Heart right ventricle (tissue), 16 donors: ENCODE results near the gene ELFN2. TPM values are rescaled to one million over a fixed set of nuclear protein-coding genes. Genes with fewer than 3 reads are reported as not detected.
"Not testable (repeated sequence)": the region's sequence is repeated elsewhere in the genome, so short reads cannot be mapped to it uniquely, and the experiment has no call there.

ENCODE experiments used
- ATAC-seq, 8 donors: fragments of 200-7000 bp; cut with Tn5 transposase; one replicate each; pipeline ENCODE4 v1.9.1; 2020; ENCODE audit warnings: mild to moderate bottlenecking in 8 of 8, moderate library complexity in 8 of 8, moderate number of reproducible peaks in 1 of 8
- DNase-seq, 2 donors: peaks; one replicate each; pipeline ENCODE4 v3.0.0-alpha.2; 2020
- H3K27ac ChIP-seq, 10 donors: fragments of 200-600 bp; sonication (generic) in 2 of 10; one replicate each; pipeline versions ENCODE4 v1.5.0 to v1.8.0; 2020 to 2022; ENCODE audit warnings: mild to moderate bottlenecking in 3 of 10
- H3K27me3 ChIP-seq, 7 donors: fragments of 200-600 bp; one replicate each; pipeline ENCODE4 v1.8.0; 2021 to 2022; ENCODE audit warnings: mild to moderate bottlenecking in 2 of 7
- H3K36me3 ChIP-seq, 9 donors: fragments of 200-600 bp; sonication (generic) in 1 of 9; one replicate each; pipeline versions ENCODE4 v1.5.0 to v1.8.0; 2020 to 2022; ENCODE audit warnings: mild to moderate bottlenecking in 2 of 9
- H3K4me1 ChIP-seq, 9 donors: fragments of 200-600 bp; sonication (generic) in 1 of 9; one replicate each; pipeline versions ENCODE4 v1.5.0 to v1.8.0; 2020 to 2022; ENCODE audit warnings: mild to moderate bottlenecking in 4 of 9
- H3K4me3 ChIP-seq, 10 donors: fragments of 200-600 bp; sonication (generic) in 2 of 10; one replicate each; pipeline versions ENCODE4 v1.5.0 to v1.8.0; 2020 to 2022; ENCODE audit warnings: mild to moderate bottlenecking in 7 of 10, moderate library complexity in 2 of 10
- H3K9me3 ChIP-seq, 11 donors: fragments of 200-600 bp in 10 of 11; sonication (generic) in 2 of 11; one replicate each; pipeline versions ENCODE4 v1.5.0 to v1.8.0; 2013 to 2022; ENCODE audit warnings: mild to moderate bottlenecking in 2 of 11, control low read depth in 1 of 11, moderate library complexity in 1 of 11
- WGBS, 2 donors: extraction: QIAGEN DNeasy Blood & Tissue Kit; methylation state at CpG; one replicate each; pipeline ENCODE4 v1.1.7; 2013; ENCODE audit warnings: inconsistent platforms in 1 of 2; 5-methylcytosine and 5-hydroxymethylcytosine counted together
- intact Hi-C, 10 donors: fragments of 100-400 bp; cut with DNase I; formaldehyde crosslinking; loops; one replicate each; pipeline versions ENCODE4 v1.11.1 to v1.14.2; 2022
- polyA plus RNA-seq, 2 donors: library from polyadenylated mRNA; stranded (reverse); fragments of 200-250 nt; gene quantifications; one replicate each; pipeline ENCODE4 v1.2.3, GENCODE V29; 2013
- total RNA-seq, 10 donors: library from RNA; stranded (reverse); fragmentation: NEBNext Ultra II Directional in 3 of 10; extraction: Animal tissue kit (Norgen Biotek cat#: 25700) in 3 of 10; gene quantifications; one replicate each; pipeline versions ENCODE4 v1.2.1 to v1.2.4, GENCODE V29; 2021 to 2023
- TF ChIP-seq, protein P1 (sequence below), 9 donors: fragments of 200-600 bp; sonication (generic) in 2 of 9; IDR thresholded peaks; one replicate each; pipeline versions ENCODE4 v1.5.0 to v1.8.0; 2021 to 2022; ENCODE audit warnings: antibody characterized with exemption in 9 of 9, mild to moderate bottlenecking in 5 of 9, moderate library complexity in 1 of 9
- donor health status: Arrhythmogenic right ventricular cardiomyopathy.
- donor health status: ischemic (EF 13 %, LVEDD 7.1; RV severe dilation, severe dysfunction).
- donor health status: healthy with polysubstance abuse.
- donor health status: DM: no; HTN: yes; CAD: no.
- donor health status: DM: no; HTN: no; CAD: no.
- donor health status: ischemic (EF 25% LVEDD 6.9; RV normal size, moderate dysfunction).
- donor health status: ischemic (EF 25% LVEDD 5.7; RV mildly dilated, moderate dysfunction).
- donor health status: healthy.
- donor health status: DM: yes; HTN: yes; CAD: no.
- donor health status: Ischemic cardiomyopathy.
- donor health status: ischemic (EF 35%, LVEDD 5.7; RV mildly dilated, moderate dysfunction).
- donor health status: nonischemic (EF 11% LVEDD 7.7; RV severe dilation, severe dysfunction).
- donor health status: DM: yes; HTN: yes; CAD: no.
- donor health status: PGD.
- donor health status: ischemic (EF 29% LVEDD 5.4; RV normal size, mild dysfunction).
- donor health status: nonischemic (EF 23%, LVEDD 6.1; RV moderate dilation, normal function).

Gene ELFN2
- total and polyA plus RNA-seq, 12 donors = under 0.01 to 0.21 (median 0.05) TPM; not detected in 4

GRCh38 chr22:37329238-37330140 is 97.8 kb downstream of the ELFN2 start:
- no peak overlapping the region for H3K4me3 ChIP-seq
- intact Hi-C loops = loop anchor here in 2 of 10 donors (5.0 to 10.0 kb wide), 2 partner anchors 95 to 118 kb away; partner anchors contain the start of gene ELFN2 (in 1 of the 2)
- peaks cover 18 to 97% (median 94%) of the 10 kb centered on the region in 7 donors for H3K27me3 ChIP-seq
- H3K4me1 ChIP-seq = peaks cover 0 to 9% (median 6%) of the 10 kb centered on the region in 9 donors
- no peaks in the 10 kb centered on the region for H3K9me3 ChIP-seq
- no peaks in the 10 kb centered on the region for H3K36me3 ChIP-seq
- 64 to 68% methylated on average over 14 of the region's 14 CpGs for WGBS, 2 donors
- no peak overlapping the region for H3K27ac ChIP-seq
- TF ChIP-seq, protein P1, sequence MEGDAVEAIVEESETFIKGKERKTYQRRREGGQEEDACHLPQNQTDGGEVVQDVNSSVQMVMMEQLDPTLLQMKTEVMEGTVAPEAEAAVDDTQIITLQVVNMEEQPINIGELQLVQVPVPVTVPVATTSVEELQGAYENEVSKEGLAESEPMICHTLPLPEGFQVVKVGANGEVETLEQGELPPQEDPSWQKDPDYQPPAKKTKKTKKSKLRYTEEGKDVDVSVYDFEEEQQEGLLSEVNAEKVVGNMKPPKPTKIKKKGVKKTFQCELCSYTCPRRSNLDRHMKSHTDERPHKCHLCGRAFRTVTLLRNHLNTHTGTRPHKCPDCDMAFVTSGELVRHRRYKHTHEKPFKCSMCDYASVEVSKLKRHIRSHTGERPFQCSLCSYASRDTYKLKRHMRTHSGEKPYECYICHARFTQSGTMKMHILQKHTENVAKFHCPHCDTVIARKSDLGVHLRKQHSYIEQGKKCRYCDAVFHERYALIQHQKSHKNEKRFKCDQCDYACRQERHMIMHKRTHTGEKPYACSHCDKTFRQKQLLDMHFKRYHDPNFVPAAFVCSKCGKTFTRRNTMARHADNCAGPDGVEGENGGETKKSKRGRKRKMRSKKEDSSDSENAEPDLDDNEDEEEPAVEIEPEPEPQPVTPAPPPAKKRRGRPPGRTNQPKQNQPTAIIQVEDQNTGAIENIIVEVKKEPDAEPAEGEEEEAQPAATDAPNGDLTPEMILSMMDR (IDR thresholded peaks at IDR 0.05) = no peak
- ATAC-seq (no peak), DNase-seq (no peak)

GRCh38 chr22:37328538-37329237 is 98.6 kb downstream of the ELFN2 start:
- not testable (repeated sequence) for H3K27ac ChIP-seq, H3K36me3 ChIP-seq, H3K4me3 ChIP-seq, H3K9me3 ChIP-seq, ATAC-seq, H3K4me1 ChIP-seq, DNase-seq
- intact Hi-C loops = loop anchor here in 1 of 10 donors (10.0 kb wide), 1 partner anchor 96 kb away; the partner anchor contains the start of gene ELFN2
- whole genome bisulfite sequencing, 2 donors = 31 to 49% methylated on average over 6 of the region's 6 CpGs
- H3K27me3 ChIP-seq = peaks cover 18 to 97% (median 94%) of the 10 kb centered on the region in 7 donors

DNA sequence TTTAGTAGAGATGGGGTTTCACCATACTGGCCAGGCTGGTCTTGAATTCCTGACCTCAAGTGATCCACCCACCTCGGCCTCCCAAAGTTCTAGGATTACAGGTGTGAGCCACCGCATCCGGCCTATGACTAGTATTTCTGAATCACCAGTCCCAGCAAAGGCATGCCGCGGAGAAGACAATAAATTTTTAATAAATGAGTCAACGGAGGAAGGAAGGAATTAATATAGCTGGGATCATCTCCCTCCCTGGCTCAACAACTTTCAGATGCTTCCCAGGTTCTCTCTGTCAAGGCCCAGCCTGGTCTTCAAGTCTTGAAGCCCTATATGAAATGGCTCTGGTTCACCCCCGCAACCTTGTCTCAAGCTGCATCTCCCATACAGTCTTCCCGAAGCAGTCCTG is 99.3 kb downstream of the ELFN2 start:
- Histone ChIP-seq H3K27ac (no peak overlapping the region), H3K36me3 (no peaks in the 10 kb centered on the region), H3K9me3 (no peaks in the 10 kb centered on the region), H3K4me1 (peaks cover 0 to 8% (median 6%) of the 10 kb centered on the region in 9 donors), H3K27me3 (peaks cover 15 to 97% (median 93%) of the 10 kb centered on the region in 7 donors), H3K4me3 (no peak overlapping the region)
- no peak for DNase-seq
- WGBS, 2 donors = 78 to 81% methylated on average over 8 of the region's 8 CpGs
- intact Hi-C loops = loop anchor here in 1 of 10 donors (10.0 kb wide), 1 partner anchor 97 kb away; the partner anchor contains the start of gene ELFN2
- TF ChIP-seq, protein P1 (IDR thresholded peaks at IDR 0.05) = no peak
- ATAC-seq = no peak

- ATAC-seq = peak in 1 of 8 donors; percentile 43
- Histone ChIP-seq H3K27me3 (peaks cover 6 to 97% (median 91%) of the 10 kb centered on the region in 7 donors), H3K36me3 (no peaks in the 10 kb centered on the region), H3K9me3 (no peaks in the 10 kb centered on the region), H3K27ac (no peak overlapping the region), H3K4me1 (peaks cover 0 to 8% (median 6%) of the 10 kb centered on the region in 9 donors), H3K4me3 (no peak overlapping the region)
- TF ChIP-seq, protein P1 (IDR thresholded peaks at IDR 0.05) = no peak
- DNase-seq = no peak
- intact Hi-C loops = loop anchor here in 1 of 10 donors (10.0 kb wide), 1 partner anchor 98 kb away; the partner anchor contains the start of gene ELFN2
- 28 to 42% methylated on average over 7 of the region's 7 CpGs for WGBS, 2 donors
These were observed 100.6 kb downstream of the ELFN2 start for GRCh38 chr22:37326726-37327125.
